IgD-negative memory B cell (primary cell): Measurements from ENCODE around the gene CRACR2A. TPM values are rescaled to one million over a fixed set of nuclear protein-coding genes. Genes with fewer than 3 reads are reported as not detected.

ENCODE experiments used
- H3K27ac Mint-ChIP-seq, 3 donors: one replicate each; pipeline ENCODE4 v1.8.0; 2020 to 2022; ENCODE audit warnings: mild to moderate bottlenecking in 3 of 3, mixed read lengths in 3 of 3, moderate library complexity in 1 of 3
- H3K27me3 Mint-ChIP-seq: one replicate; pipeline ENCODE4 v1.8.0; 2021; ENCODE audit warnings: mixed read lengths
- H3K36me3 Mint-ChIP-seq: one replicate; pipeline ENCODE4 v1.8.0; 2020; ENCODE audit warnings: mild to moderate bottlenecking, mixed read lengths
- H3K4me1 Mint-ChIP-seq, 3 donors: one replicate each; pipeline ENCODE4 v1.8.0; 2020 to 2022; ENCODE audit warnings: mixed read lengths in 3 of 3, mild to moderate bottlenecking in 1 of 3
- H3K4me3 Mint-ChIP-seq, 4 donors: one replicate each; pipeline ENCODE4 v1.8.0; 2020 to 2022; ENCODE audit warnings: mild to moderate bottlenecking in 4 of 4, mixed read lengths in 4 of 4, moderate library complexity in 3 of 4
- H3K9me3 Mint-ChIP-seq, 3 donors: one replicate each; pipeline ENCODE4 v1.8.0; 2020 to 2021; ENCODE audit warnings: mixed read lengths in 3 of 3, mild to moderate bottlenecking in 1 of 3
- polyA plus RNA-seq: library from polyadenylated mRNA; unstranded; fragments of 300-500 nt; fragmentation: Illumina TruSeq; gene quantifications from one replicate; pipeline ENCODE4 v1.2.3, GENCODE V29; 2021

Gene CRACR2A
- polyA plus RNA-seq, 1 donor from 2014 or later = 10.1 TPM

- Mint-ChIP-seq H3K27ac (no peak overlapping the region), H3K4me1 (peaks cover 10 to 11% (median 10%) of the 10 kb centered on the region in 3 donors), H3K36me3 (peaks cover 13% of the 10 kb centered on the region), H3K4me3 (no peak overlapping the region), H3K27me3 (peaks cover 5% of the 10 kb centered on the region), H3K9me3 (peaks cover 0 to 11% (median 3%) of the 10 kb centered on the region in 3 donors)
These were observed 147.9 kb downstream of the CRACR2A start for GRCh38 chr12:3604748-3605586.

- Mint-ChIP-seq H3K27me3 (peaks cover 5% of the 10 kb centered on the region), H3K36me3 (peaks cover 8% of the 10 kb centered on the region), H3K4me3 (no peak overlapping the region), H3K27ac (no peak overlapping the region), H3K9me3 (peaks cover 0 to 5% (median 0%) of the 10 kb centered on the region in 3 donors), H3K4me1 (peaks cover 8 to 11% (median 9%) of the 10 kb centered on the region in 3 donors)
These were observed 148.6 kb downstream of the CRACR2A start for GRCh38 chr12:3604286-3604685.

GRCh38 chr12:3603576-3603975 is 149.3 kb downstream of the CRACR2A start:
- no peak overlapping the region for H3K27ac Mint-ChIP-seq
- H3K4me3 Mint-ChIP-seq = no peak overlapping the region
- peaks cover 4 to 6% (median 5%) of the 10 kb centered on the region in 3 donors for H3K4me1 Mint-ChIP-seq
- H3K9me3 Mint-ChIP-seq = no peaks in the 10 kb centered on the region
- peaks cover 5% of the 10 kb centered on the region for H3K27me3 Mint-ChIP-seq
- H3K36me3 Mint-ChIP-seq = peaks cover 4% of the 10 kb centered on the region

- Mint-ChIP-seq H3K36me3 (peaks cover 4% of the 10 kb centered on the region), H3K4me1 (peaks cover 0 to 5% (median 4%) of the 10 kb centered on the region in 3 donors), H3K9me3 (no peaks in the 10 kb centered on the region), H3K27me3 (peaks cover 5% of the 10 kb centered on the region), H3K27ac (peak overlapping the region in 1 of 3 donors; percentile 88), H3K4me3 (peak overlapping the region in 1 of 4 donors; percentile 52)
These were observed 150.4 kb downstream of the CRACR2A start for GRCh38 chr12:3602488-3602887.

GRCh38 chr12:3601461-3602150 is 151.3 kb downstream of the CRACR2A start:
- H3K4me3 Mint-ChIP-seq = no peak overlapping the region
- peaks cover 5% of the 10 kb centered on the region for H3K27me3 Mint-ChIP-seq
- peaks cover 0 to 4% (median 0%) of the 10 kb centered on the region in 3 donors for H3K4me1 Mint-ChIP-seq
- H3K27ac Mint-ChIP-seq = peak overlapping the region in 1 of 3 donors; percentile 34
- H3K36me3 Mint-ChIP-seq = peaks cover 2% of the 10 kb centered on the region
- H3K9me3 Mint-ChIP-seq = no peaks in the 10 kb centered on the region

GRCh38 chr12:3600951-3601350 is 152.0 kb downstream of the CRACR2A start:
- Mint-ChIP-seq H3K9me3 (no peaks in the 10 kb centered on the region), H3K27me3 (peaks cover 4% of the 10 kb centered on the region), H3K36me3 (peaks cover 2% of the 10 kb centered on the region), H3K4me1 (peaks cover 0 to 4% (median 0%) of the 10 kb centered on the region in 3 donors), H3K27ac (no peak overlapping the region), H3K4me3 (no peak overlapping the region)

- no peaks in the 10 kb centered on the region for H3K4me1 Mint-ChIP-seq
- H3K9me3 Mint-ChIP-seq = no peaks in the 10 kb centered on the region
- peaks cover 2% of the 10 kb centered on the region for H3K36me3 Mint-ChIP-seq
- H3K27me3 Mint-ChIP-seq = peaks cover 2% of the 10 kb centered on the region
- no peak overlapping the region for H3K27ac Mint-ChIP-seq
- no peak overlapping the region for H3K4me3 Mint-ChIP-seq
These were observed 152.7 kb downstream of the CRACR2A start for GRCh38 chr12:3600039-3600720.

GRCh38 chr12:3598896-3599860 is 153.7 kb downstream of the CRACR2A start:
- Mint-ChIP-seq H3K9me3 (no peaks in the 10 kb centered on the region), H3K27me3 (no peaks in the 10 kb centered on the region), H3K36me3 (peaks cover 2% of the 10 kb centered on the region), H3K4me3 (no peak overlapping the region), H3K27ac (peak overlapping the region in 1 of 3 donors; percentile 17), H3K4me1 (no peaks in the 10 kb centered on the region)

GRCh38 chr12:3597526-3598210 is 155.2 kb downstream of the CRACR2A start:
- Mint-ChIP-seq H3K36me3 (peaks cover 2% of the 10 kb centered on the region), H3K27me3 (no peaks in the 10 kb centered on the region), H3K27ac (no peak overlapping the region), H3K9me3 (no peaks in the 10 kb centered on the region), H3K4me3 (no peak overlapping the region), H3K4me1 (no peaks in the 10 kb centered on the region)

GRCh38 chr12:3596703-3597415 is 156.1 kb downstream of the CRACR2A start:
- Mint-ChIP-seq H3K36me3 (peaks cover 2% of the 10 kb centered on the region), H3K27ac (no peak overlapping the region), H3K4me1 (no peaks in the 10 kb centered on the region), H3K27me3 (no peaks in the 10 kb centered on the region), H3K4me3 (no peak overlapping the region), H3K9me3 (no peaks in the 10 kb centered on the region)

GRCh38 chr12:3595721-3596120 is 157.2 kb downstream of the CRACR2A start:
- Mint-ChIP-seq H3K9me3 (no peaks in the 10 kb centered on the region), H3K36me3 (no peaks in the 10 kb centered on the region), H3K27me3 (peaks cover 3% of the 10 kb centered on the region), H3K4me3 (no peak overlapping the region), H3K27ac (no peak overlapping the region), H3K4me1 (no peaks in the 10 kb centered on the region)

- no peaks in the 10 kb centered on the region for H3K9me3 Mint-ChIP-seq
These were observed 157.9 kb downstream of the CRACR2A start for GRCh38 chr12:3594966-3595365.

GRCh38 chr12:3593906-3594483 is 158.9 kb downstream of the CRACR2A start:
- no peaks in the 10 kb centered on the region for H3K9me3 Mint-ChIP-seq
- H3K4me1 Mint-ChIP-seq = no peaks in the 10 kb centered on the region
- H3K27ac Mint-ChIP-seq = no peak overlapping the region
- no peak overlapping the region for H3K4me3 Mint-ChIP-seq
- H3K27me3 Mint-ChIP-seq = peaks cover 3% of the 10 kb centered on the region
- no peaks in the 10 kb centered on the region for H3K36me3 Mint-ChIP-seq

More at GRCh38 chr12:3594966-3595365, 157.9 kb downstream of the CRACR2A start:
- no peak overlapping the region for H3K4me3 Mint-ChIP-seq
- H3K36me3 Mint-ChIP-seq = no peaks in the 10 kb centered on the region
- H3K27ac Mint-ChIP-seq = no peak overlapping the region
- H3K4me1 Mint-ChIP-seq = no peaks in the 10 kb centered on the region
- peaks cover 3% of the 10 kb centered on the region for H3K27me3 Mint-ChIP-seq
